ENCODE measurements around the gene F8.

Gene F8

GRCh38 chrX:154809939-154810665, 212.4 kb downstream of the F8 start:
- no peak for DNase-seq

GRCh38 chrX:154806837-154807501, 215.6 kb downstream of the F8 start:
- no peak for DNase-seq

- DNase-seq, result no peak
These were observed 216.8 kb downstream of the F8 start for GRCh38 chrX:154805696-154806091.

- DNase-seq, result no peak
These were observed 217.4 kb downstream of the F8 start, which contains the start of gene MPP1 for GRCh38 chrX:154804957-154805695. TSS of gene MPP1 (minus strand) at chrX:154805485. CDS start at chrX:154805373, 112 bp downstream.

- DNase-seq, result no peak
These were observed 218.1 kb downstream of the F8 start for GRCh38 chrX:154804261-154804956.

- no peak for DNase-seq
These were observed 219.6 kb downstream of the F8 start for GRCh38 chrX:154802947-154803346.

GRCh38 chrX:154800478-154801210, 221.9 kb downstream of the F8 start:
- DNase-seq, result no peak

GRCh38 chrX:154799556-154800348, 222.8 kb downstream of the F8 start:
- peak; percentile 85 for DNase-seq

- no peak for DNase-seq
These were observed 225.5 kb downstream of the F8 start for GRCh38 chrX:154797006-154797405.

GRCh38 chrX:154795016-154795415, 227.5 kb downstream of the F8 start:
- no peak for DNase-seq

GRCh38 chrX:154793084-154793795, 229.3 kb downstream of the F8 start:
- no peak for DNase-seq

GRCh38 chrX:154791939-154792338, 230.6 kb downstream of the F8 start:
- DNase-seq, result no peak

- no peak for DNase-seq
These were observed 231.1 kb downstream of the F8 start for GRCh38 chrX:154791467-154791866.
